Activated T-helper 2 cell treated with anti-CD3 and anti-CD28 coated beads, Interferon-gamma antibody, Interleukin-2, Interleukin-4, amounts not matched to agents 10 μg/mL and 5 μg/mL and 100 μg/mL, durations not matched to agents 14 hours and 24 hours and 36 hours (primary cell): Measurements from ENCODE around the gene DACT3. TPM values are rescaled to one million over a fixed set of nuclear protein-coding genes. Genes with fewer than 3 reads are reported as not detected.
A peak's percentile ranks its signal among the peaks of the same experiment; 100 is the strongest.

Source experiments
- DNase-seq: peaks from one replicate; pipeline ENCODE4 v3.0.0; 2021; ENCODE audit warnings: low spot score
- H3K27ac Mint-ChIP-seq: one replicate; pipeline ENCODE4 v1.8.0; 2021; ENCODE audit warnings: mixed read lengths
- H3K27me3 Mint-ChIP-seq: one replicate; pipeline ENCODE4 v1.8.0; 2021; ENCODE audit warnings: low read depth, mixed read lengths
- H3K36me3 Mint-ChIP-seq: one replicate; pipeline ENCODE4 v1.8.0; 2021; ENCODE audit warnings: low read depth, mixed read lengths
- H3K4me1 Mint-ChIP-seq: one replicate; pipeline ENCODE4 v1.8.0; 2021; ENCODE audit warnings: low read depth, mixed read lengths
- H3K4me3 Mint-ChIP-seq: one replicate; pipeline ENCODE4 v1.8.0; 2021; ENCODE audit warnings: low read depth, mild to moderate bottlenecking, moderate library complexity, mixed read lengths
- H3K9me3 Mint-ChIP-seq: one replicate; pipeline ENCODE4 v1.8.0; 2021; ENCODE audit warnings: mixed read lengths
- intact Hi-C: fragments of 100-400 bp; cut with micrococcal nuclease; formaldehyde crosslinking; loops from one replicate; pipeline ENCODE4 v1.15.1; 2023
- total RNA-seq: library from RNA; stranded (reverse); gene quantifications from 2 replicates; pipeline ENCODE4 v1.2.3, GENCODE V29; 2022

Gene DACT3
- total RNA-seq, 1 donor from 2014 or later: 6.1 TPM

- intact Hi-C loops: loop anchor here (1.0 kb wide), 1 partner anchor 8 kb away; no protein-coding TSS in a partner anchor
- Mint-ChIP-seq H3K27ac (peak overlapping the region; percentile 77), H3K4me3 (peak overlapping the region; percentile 38)
Observed at GRCh38 chr19:46610851-46611770, 49.9 kb downstream of the DACT3 start.

GRCh38 chr19:46610413-46610775 lies 50.6 kb downstream of the DACT3 start:
- Mint-ChIP-seq H3K27me3 (no peaks in the 10 kb centered on the region), H3K27ac (no peak overlapping the region), H3K9me3 (no peaks in the 10 kb centered on the region), H3K4me3 (no peak overlapping the region), H3K4me1 (peaks cover 43% of the 10 kb centered on the region), H3K36me3 (peaks cover 69% of the 10 kb centered on the region)
- DNase-seq: no peak
- intact Hi-C loops: no loop called here

More at GRCh38 chr19:46610851-46611770, 49.9 kb downstream of the DACT3 start:
- peaks cover 44% of the 10 kb centered on the region for H3K4me1 Mint-ChIP-seq
- H3K9me3 Mint-ChIP-seq: no peaks in the 10 kb centered on the region
- no peak for DNase-seq
- H3K27me3 Mint-ChIP-seq: no peaks in the 10 kb centered on the region
- H3K36me3 Mint-ChIP-seq: peaks cover 63% of the 10 kb centered on the region

- H3K4me1 Mint-ChIP-seq: peaks cover 43% of the 10 kb centered on the region
- DNase-seq: no peak
- no peaks in the 10 kb centered on the region for H3K27me3 Mint-ChIP-seq
- intact Hi-C loops: no loop called here
- H3K27ac Mint-ChIP-seq: no peak overlapping the region
- H3K4me3 Mint-ChIP-seq: no peak overlapping the region
- H3K9me3 Mint-ChIP-seq: no peaks in the 10 kb centered on the region
- peaks cover 75% of the 10 kb centered on the region for H3K36me3 Mint-ChIP-seq
Observed at GRCh38 chr19:46609511-46610412, 51.2 kb downstream of the DACT3 start.

GRCh38 chr19:46608581-46609345 lies 52.2 kb downstream of the DACT3 start:
- Mint-ChIP-seq H3K27ac (no peak overlapping the region), H3K4me1 (peaks cover 39% of the 10 kb centered on the region), H3K9me3 (no peaks in the 10 kb centered on the region), H3K27me3 (no peaks in the 10 kb centered on the region), H3K36me3 (peaks cover 76% of the 10 kb centered on the region), H3K4me3 (no peak overlapping the region)
- DNase-seq: no peak
- intact Hi-C loops: no loop called here

GRCh38 chr19:46608178-46608577 lies 52.8 kb downstream of the DACT3 start:
- H3K36me3 Mint-ChIP-seq: peaks cover 81% of the 10 kb centered on the region
- intact Hi-C loops: no loop called here

GRCh38 chr19:46607448-46607841 lies 53.5 kb downstream of the DACT3 start:
- Mint-ChIP-seq H3K4me1 (peaks cover 43% of the 10 kb centered on the region), H3K9me3 (no peaks in the 10 kb centered on the region), H3K27ac (no peak overlapping the region), H3K36me3 (peaks cover 83% of the 10 kb centered on the region), H3K4me3 (no peak overlapping the region), H3K27me3 (no peaks in the 10 kb centered on the region)
- intact Hi-C loops: no loop called here
- no peak for DNase-seq

More at GRCh38 chr19:46608178-46608577, 52.8 kb downstream of the DACT3 start:
- Mint-ChIP-seq H3K27ac (no peak overlapping the region), H3K9me3 (no peaks in the 10 kb centered on the region), H3K4me1 (peaks cover 44% of the 10 kb centered on the region), H3K27me3 (no peaks in the 10 kb centered on the region), H3K4me3 (no peak overlapping the region)
- DNase-seq: no peak

GRCh38 chr19:46606681-46607447 lies 54.1 kb downstream of the DACT3 start:
- peak overlapping the region; percentile 22 for H3K27ac Mint-ChIP-seq
- intact Hi-C loops: no loop called here
- no peaks in the 10 kb centered on the region for H3K9me3 Mint-ChIP-seq
- peaks cover 37% of the 10 kb centered on the region for H3K4me1 Mint-ChIP-seq
- H3K27me3 Mint-ChIP-seq: no peaks in the 10 kb centered on the region
- no peak for DNase-seq
- peak overlapping the region; percentile 6 for H3K4me3 Mint-ChIP-seq
- peaks cover 88% of the 10 kb centered on the region for H3K36me3 Mint-ChIP-seq

GRCh38 chr19:46606019-46606418 lies 55.0 kb downstream of the DACT3 start:
- no peaks in the 10 kb centered on the region for H3K27me3 Mint-ChIP-seq
- peaks cover 85% of the 10 kb centered on the region for H3K36me3 Mint-ChIP-seq
- H3K4me3 Mint-ChIP-seq: no peak overlapping the region
- peak overlapping the region; percentile 5 for H3K27ac Mint-ChIP-seq
- intact Hi-C loops: no loop called here
- no peak for DNase-seq
- no peaks in the 10 kb centered on the region for H3K9me3 Mint-ChIP-seq
- H3K4me1 Mint-ChIP-seq: peaks cover 28% of the 10 kb centered on the region

- no peak overlapping the region for H3K27ac Mint-ChIP-seq
- H3K27me3 Mint-ChIP-seq: no peaks in the 10 kb centered on the region
- H3K36me3 Mint-ChIP-seq: peaks cover 80% of the 10 kb centered on the region
- no peak for DNase-seq
- H3K4me1 Mint-ChIP-seq: peaks cover 22% of the 10 kb centered on the region
- no peaks in the 10 kb centered on the region for H3K9me3 Mint-ChIP-seq
- no peak overlapping the region for H3K4me3 Mint-ChIP-seq
- intact Hi-C loops: no loop called here
Observed at GRCh38 chr19:46605356-46605821, 55.6 kb downstream of the DACT3 start.

GRCh38 chr19:46604781-46605355 lies 56.1 kb downstream of the DACT3 start:
- Mint-ChIP-seq H3K27me3 (no peaks in the 10 kb centered on the region), H3K4me1 (peaks cover 25% of the 10 kb centered on the region), H3K4me3 (no peak overlapping the region), H3K36me3 (peaks cover 75% of the 10 kb centered on the region), H3K27ac (no peak overlapping the region), H3K9me3 (no peaks in the 10 kb centered on the region)
- intact Hi-C loops: loop anchor here (5.0 kb wide), 1 partner anchor 182 kb away; the partner anchor contains the start of gene SLC1A5
- DNase-seq: no peak

GRCh38 chr19:46603752-46604231 lies 57.2 kb downstream of the DACT3 start:
- Mint-ChIP-seq H3K9me3 (peaks cover 4% of the 10 kb centered on the region), H3K4me1 (peaks cover 22% of the 10 kb centered on the region), H3K27me3 (no peaks in the 10 kb centered on the region), H3K36me3 (peaks cover 68% of the 10 kb centered on the region), H3K27ac (peak overlapping the region; percentile 100), H3K4me3 (peak overlapping the region; percentile 93)
- no peak for DNase-seq
- intact Hi-C loops: loop anchor here (1.0 to 5.0 kb wide), 4 partner anchors 8 to 184 kb away; partner anchors contain the start of genes PRKD2 and SLC1A5
